Epithelial cell of esophagus (primary cell): ENCODE results near the gene HSD11B2.
"Not testable (repeated sequence)": the region's sequence is repeated elsewhere in the genome, so short reads cannot be mapped to it uniquely, and the experiment has no call there.

Experiments used
- DNase-seq: peaks from one replicate; pipeline ENCODE4 v3.0.0; 2010; ENCODE audit warnings: low read depth
- H3K4me3 ChIP-seq: 2 replicates; pipeline ENCODE4 v1.5.1; 2011; ENCODE audit warnings: mild to moderate bottlenecking, low read length, control low read depth
- CTCF ChIP-seq: IDR thresholded peaks from 2 replicates; pipeline ENCODE4 v1.5.1; 2011; ENCODE audit warnings: low read depth, mild to moderate bottlenecking, low read length, control low read depth, inconsistent platforms; ENCODE audit not compliant: insufficient read depth; ENCODE audit errors: missing control alignments

The HSD11B2 gene

GRCh38 chr16:67411339-67411738 is 19.6 kb upstream of the HSD11B2 start:
- no peak overlapping the region for H3K4me3 ChIP-seq

GRCh38 chr16:67412294-67412693 is 18.6 kb upstream of the HSD11B2 start:
- no peak for TF ChIP-seq CTCF
- DNase-seq, result no peak
- H3K4me3 ChIP-seq, result no peak overlapping the region

More at GRCh38 chr16:67411339-67411738, 19.6 kb upstream of the HSD11B2 start:
- DNase-seq, result no peak
- no peak for TF ChIP-seq CTCF

GRCh38 chr16:67413978-67414911 is 16.7 kb upstream of the HSD11B2 start:
- H3K4me3 ChIP-seq, result no peak overlapping the region
- no peak for TF ChIP-seq CTCF
- no peak for DNase-seq

GRCh38 chr16:67415421-67415820 is 15.5 kb upstream of the HSD11B2 start:
- not testable (repeated sequence) for DNase-seq
- peak overlapping the region; percentile 59 for H3K4me3 ChIP-seq

GRCh38 chr16:67415872-67416793 is 14.8 kb upstream of the HSD11B2 start, which contains the start of gene ZDHHC1:
ZDHHC1 (minus strand) TSS chr16:67416477; CDS start chr16:67407775, 8,702 bp downstream.
- peak; percentile 37 for TF ChIP-seq CTCF
- peak; percentile 64 for DNase-seq
- peak within 1 kb of the TSS; percentile 59 for H3K4me3 ChIP-seq

- no peak for TF ChIP-seq CTCF
- H3K4me3 ChIP-seq, result no peak overlapping the region
- no peak for DNase-seq
Measured at GRCh38 chr16:67417333-67418061, 13.4 kb upstream of the HSD11B2 start.
